GM20431 (cell line): Measurements from ENCODE around the gene MMAB.

Experiments
- in situ Hi-C: fragments of 300-500 bp; cut with MseI, MboI; formaldehyde crosslinking; loops from one replicate; pipeline ENCODE4 v1.15.0; 2020; ENCODE audit warnings: low sequenced_read_pairs; ENCODE audit not compliant: unreplicated experiment

The MMAB gene

GRCh38 chr12:109545826-109546225 lies 27.5 kb downstream of the MMAB start:
- in situ Hi-C loops = no loop called here

- in situ Hi-C loops = no loop called here
Measured at GRCh38 chr12:109544955-109545531, 28.3 kb downstream of the MMAB start.

- in situ Hi-C loops = no loop called here
Measured at GRCh38 chr12:109542876-109543275, 30.4 kb downstream of the MMAB start.

- in situ Hi-C loops = no loop called here
Measured at GRCh38 chr12:109542014-109542413, 31.3 kb downstream of the MMAB start.

GRCh38 chr12:109541413-109541726 lies 31.9 kb downstream of the MMAB start:
- in situ Hi-C loops = no loop called here

GRCh38 chr12:109540526-109541412 lies 32.5 kb downstream of the MMAB start:
- in situ Hi-C loops = no loop called here

GRCh38 chr12:109539508-109539907 lies 33.8 kb downstream of the MMAB start:
- in situ Hi-C loops = no loop called here

GRCh38 chr12:109538191-109538863 lies 35.0 kb downstream of the MMAB start:
- in situ Hi-C loops = no loop called here

- in situ Hi-C loops = no loop called here
Measured at GRCh38 chr12:109537136-109537535, 36.2 kb downstream of the MMAB start.

- in situ Hi-C loops = no loop called here
Measured at GRCh38 chr12:109535863-109536250, 37.4 kb downstream of the MMAB start.

GRCh38 chr12:109535231-109535862 lies 38.0 kb downstream of the MMAB start:
- in situ Hi-C loops = no loop called here

- in situ Hi-C loops = no loop called here
Measured at GRCh38 chr12:109534456-109534855, 38.8 kb downstream of the MMAB start.

- in situ Hi-C loops = no loop called here
Measured at GRCh38 chr12:109533487-109533740, 39.9 kb downstream of the MMAB start.

- in situ Hi-C loops = no loop called here
Measured at GRCh38 chr12:109532721-109533486, 40.4 kb downstream of the MMAB start.

- in situ Hi-C loops = no loop called here
Measured at GRCh38 chr12:109531411-109531810, 41.9 kb downstream of the MMAB start.

GRCh38 chr12:109529691-109530640 lies 43.3 kb downstream of the MMAB start:
- in situ Hi-C loops = no loop called here

- in situ Hi-C loops = no loop called here
Measured at GRCh38 chr12:109527489-109528123, 45.7 kb downstream of the MMAB start.

GRCh38 chr12:109525279-109525585 lies 48.1 kb downstream of the MMAB start:
- in situ Hi-C loops = no loop called here
